ENCODE data around the gene TDRD3. TPM values are rescaled to one million over a fixed set of nuclear protein-coding genes. Genes with fewer than 3 reads are reported as not detected.

TDRD3 gene
- total RNA-seq, 3 donors from 2014 or later = 30.6 to 52.1 (median 32.1) TPM

GRCh38 chr13:60511637-60512036 lies 114.6 kb downstream of the TDRD3 start:
- no peak overlapping the region for H3K27ac ChIP-seq

GRCh38 chr13:60514891-60515290 lies 117.9 kb downstream of the TDRD3 start:
- no peaks in the 10 kb centered on the region for H3K4me1 ChIP-seq
- no peaks in the 10 kb centered on the region for H3K27me3 ChIP-seq
- intact Hi-C loops (cut with DNase I; ENCODE audit: low total_unique reads) = no loop called here
- H3K27ac ChIP-seq = no peak overlapping the region
- H3K9me3 ChIP-seq = peaks cover 8 to 11% of the 10 kb centered on the region in 2 donors
- peaks cover 3% of the 10 kb centered on the region for H3K36me3 ChIP-seq
- no peak for DNase-seq (ENCODE audit: low spot score in 2 of 2)
- H3K4me3 ChIP-seq = no peak overlapping the region
- TF ChIP-seq POLR2A (IDR thresholded peaks at IDR 0.05) (no peak), CTCF (IDR thresholded peaks at IDR 0.05) (no peak), POLR2AphosphoS5 (IDR thresholded peaks at IDR 0.05) (no peak)

More at GRCh38 chr13:60511637-60512036, 114.6 kb downstream of the TDRD3 start:
- no peak for TF ChIP-seq CTCF (IDR thresholded peaks at IDR 0.05)
- TF ChIP-seq POLR2A (IDR thresholded peaks at IDR 0.05) = no peak
- TF ChIP-seq POLR2AphosphoS5 (IDR thresholded peaks at IDR 0.05) = no peak
- Histone ChIP-seq H3K27me3 (no peaks in the 10 kb centered on the region), H3K36me3 (no peaks in the 10 kb centered on the region), H3K4me1 (no peaks in the 10 kb centered on the region), H3K9me3 (peaks cover 8 to 11% of the 10 kb centered on the region in 2 donors), H3K4me3 (no peak overlapping the region)
- DNase-seq (ENCODE audit: low spot score in 2 of 2) = no peak
- intact Hi-C loops (cut with DNase I; ENCODE audit: low total_unique reads) = no loop called here

GRCh38 chr13:60519496-60519895 lies 122.5 kb downstream of the TDRD3 start:
- Histone ChIP-seq H3K27ac (no peak overlapping the region), H3K9me3 (no peaks in the 10 kb centered on the region), H3K36me3 (peaks cover 3% of the 10 kb centered on the region), H3K4me1 (no peaks in the 10 kb centered on the region), H3K4me3 (no peak overlapping the region), H3K27me3 (no peaks in the 10 kb centered on the region)
- DNase-seq (ENCODE audit: low spot score in 2 of 2) = no peak
- intact Hi-C loops (cut with DNase I; ENCODE audit: low total_unique reads) = no loop called here
- TF ChIP-seq POLR2AphosphoS5 (IDR thresholded peaks at IDR 0.05) = no peak
- no peak for TF ChIP-seq POLR2A (IDR thresholded peaks at IDR 0.05)
- no peak for TF ChIP-seq CTCF (IDR thresholded peaks at IDR 0.05)

- TF ChIP-seq POLR2A (IDR thresholded peaks at IDR 0.05) = no peak
- TF ChIP-seq POLR2AphosphoS5 (IDR thresholded peaks at IDR 0.05) = no peak
- TF ChIP-seq CTCF (IDR thresholded peaks at IDR 0.05) = no peak
- intact Hi-C loops (cut with DNase I; ENCODE audit: low total_unique reads) = loop anchor here (5.0 kb wide), 1 partner anchor 994 kb away; no protein-coding TSS in a partner anchor
- Histone ChIP-seq H3K9me3 (no peaks in the 10 kb centered on the region), H3K27ac (no peak overlapping the region), H3K36me3 (peaks cover 3% of the 10 kb centered on the region), H3K4me1 (no peaks in the 10 kb centered on the region), H3K27me3 (no peaks in the 10 kb centered on the region), H3K4me3 (no peak overlapping the region)
- no peak for DNase-seq (ENCODE audit: low spot score in 2 of 2)
These were observed 124.0 kb downstream of the TDRD3 start for GRCh38 chr13:60520902-60521569.

- H3K9me3 ChIP-seq = no peaks in the 10 kb centered on the region
- H3K36me3 ChIP-seq = no peaks in the 10 kb centered on the region
- no peaks in the 10 kb centered on the region for H3K4me1 ChIP-seq
- H3K27me3 ChIP-seq = no peaks in the 10 kb centered on the region
- TF ChIP-seq POLR2AphosphoS5 (IDR thresholded peaks at IDR 0.05) = no peak
- TF ChIP-seq POLR2A (IDR thresholded peaks at IDR 0.05) = no peak
- no peak for TF ChIP-seq CTCF (IDR thresholded peaks at IDR 0.05)
- intact Hi-C loops (cut with DNase I; ENCODE audit: low total_unique reads) = no loop called here
- no peak for DNase-seq (ENCODE audit: low spot score in 2 of 2)
- no peak overlapping the region for H3K4me3 ChIP-seq
- no peak overlapping the region for H3K27ac ChIP-seq
These were observed 141.5 kb downstream of the TDRD3 start for GRCh38 chr13:60538566-60538965.

All from breast epithelium (tissue), 4 donors.